NCI-H128 (cell line): ENCODE measurements around the gene HSPG2.

Experiments used
- DNase-seq: peaks from one replicate; lab custom pipeline; 2025; ENCODE audit not compliant: unreplicated experiment; lab: John Stamatoyannopoulos, UW

HSPG2 gene

GRCh38 chr1:21849909-21850576, 87.1 kb downstream of the HSPG2 start:
- DNase-seq, result no peak

DNA sequence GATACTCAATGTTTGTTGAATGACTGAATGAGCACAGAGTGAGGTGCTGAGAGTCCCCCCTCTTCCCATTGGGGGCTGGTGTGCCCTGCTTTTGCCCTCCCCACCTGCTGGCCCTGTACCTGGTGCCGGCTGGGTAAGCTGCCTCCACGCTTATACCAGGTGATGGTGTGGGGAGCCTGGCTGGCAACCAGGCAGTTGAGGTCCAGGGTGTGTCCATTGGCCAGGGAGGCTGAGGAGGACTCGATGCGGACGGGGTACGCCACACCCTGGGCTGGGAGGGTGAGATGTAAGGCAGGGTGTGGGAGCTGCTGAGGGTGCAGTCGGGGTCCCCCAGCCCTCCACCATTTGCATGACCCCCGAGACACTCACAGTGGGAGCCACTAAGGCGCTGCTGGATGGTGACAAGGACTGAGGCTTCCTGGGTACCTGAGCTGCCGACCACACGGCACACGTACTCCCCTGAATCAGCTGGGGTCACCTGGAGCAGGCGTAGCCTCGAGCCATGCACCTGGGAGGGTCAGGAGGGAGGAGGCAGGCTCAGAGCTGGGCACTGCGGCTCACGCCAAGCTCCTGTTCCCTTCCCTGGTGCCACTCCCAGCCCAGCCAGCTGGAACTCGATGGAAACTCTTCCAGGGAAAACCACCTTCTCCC, 88.5 kb downstream of the HSPG2 start:
- DNase-seq, result no peak

GRCh38 chr1:21847223-21848205, 89.6 kb downstream of the HSPG2 start:
- DNase-seq, result no peak

- no peak for DNase-seq
Measured at GRCh38 chr1:21845646-21846641, 91.2 kb downstream of the HSPG2 start.

- no peak for DNase-seq
Measured at GRCh38 chr1:21843996-21844395, 93.1 kb downstream of the HSPG2 start.

DNA sequence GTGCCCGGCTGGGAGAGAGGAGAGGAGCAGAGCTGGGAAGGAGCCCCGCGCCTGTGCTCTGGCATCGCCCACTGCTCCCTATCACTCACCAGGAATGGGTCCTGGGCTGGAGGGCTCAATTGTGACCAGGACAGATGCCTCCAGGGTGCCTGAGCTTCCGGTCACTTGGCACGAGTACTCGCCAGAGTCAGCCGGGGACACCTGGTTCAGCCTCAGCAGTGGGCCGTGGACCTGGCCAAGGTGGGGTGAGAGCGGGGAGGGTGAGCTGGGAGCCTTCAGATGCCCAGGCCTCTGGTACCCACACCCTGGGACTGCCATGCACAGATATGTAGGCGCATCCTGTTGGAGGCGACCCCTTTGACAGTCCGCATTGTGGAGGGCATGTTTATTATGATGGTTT, 93.9 kb downstream of the HSPG2 start:
- DNase-seq, result no peak

DNA sequence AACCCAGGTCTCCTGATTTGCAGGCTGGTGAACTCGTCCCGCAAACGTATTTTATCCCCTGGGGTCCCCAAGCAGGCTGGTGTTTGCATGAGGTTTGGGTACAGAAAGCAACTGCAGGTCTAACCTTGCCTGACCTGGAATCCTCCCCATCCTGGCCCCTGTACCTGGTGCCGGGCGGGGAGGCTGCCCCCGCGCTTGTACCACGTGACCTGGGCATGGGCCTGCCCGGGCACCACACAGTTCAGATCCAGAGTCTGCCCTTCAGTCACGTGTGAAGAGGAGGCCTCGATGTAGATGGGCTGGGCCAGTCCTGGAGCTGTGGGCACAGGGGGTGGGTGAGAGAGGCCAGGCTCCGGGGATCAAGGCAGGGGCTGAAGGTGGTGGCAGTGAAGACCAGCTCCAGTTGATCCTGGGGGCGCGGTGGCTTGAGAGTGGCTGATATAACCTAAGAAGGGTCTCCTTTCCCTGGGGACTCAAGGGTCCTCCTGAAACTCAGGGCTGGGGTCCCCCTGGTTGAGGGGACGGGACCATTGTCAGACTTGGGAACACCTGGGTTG, 94.4 kb downstream of the HSPG2 start:
- no peak for DNase-seq

DNA sequence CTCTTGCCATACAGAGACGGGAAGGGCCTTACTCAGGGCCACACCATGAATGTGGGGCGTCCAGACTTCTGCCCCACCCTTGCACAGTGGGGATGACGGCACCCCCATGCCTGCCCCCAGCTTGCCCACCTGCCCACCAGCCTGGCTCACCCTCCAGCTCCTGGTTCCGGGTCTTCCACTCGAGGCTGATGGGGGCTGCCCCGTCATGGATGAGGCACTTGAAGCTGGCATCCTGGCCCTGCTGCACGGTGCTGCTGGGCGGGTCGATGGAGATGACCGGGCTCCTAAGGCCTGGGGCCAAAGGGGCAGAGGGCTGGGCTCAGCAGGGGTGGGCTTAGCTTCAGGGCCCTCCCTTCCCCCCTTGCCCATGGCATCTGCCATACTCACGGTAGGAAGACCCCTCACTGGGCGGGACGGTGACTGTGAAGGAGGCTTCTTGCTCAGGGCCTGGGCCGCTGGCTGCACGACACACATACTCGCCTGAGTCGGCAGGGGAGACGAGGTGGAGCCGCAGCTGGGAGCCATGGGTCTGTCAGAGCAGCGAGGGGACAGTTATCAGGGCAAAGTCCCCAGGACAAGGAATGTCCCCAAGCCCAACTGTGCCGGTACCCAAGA, 95.2 kb downstream of the HSPG2 start:
- no peak for DNase-seq

GRCh38 chr1:21840981-21841380, 96.1 kb downstream of the HSPG2 start:
- DNase-seq, result no peak

GRCh38 chr1:21839337-21840037, 97.6 kb downstream of the HSPG2 start:
- no peak for DNase-seq

GRCh38 chr1:21838359-21839157, 98.6 kb downstream of the HSPG2 start:
- no peak for DNase-seq

- no peak for DNase-seq
Measured at GRCh38 chr1:21837476-21837875, 99.6 kb downstream of the HSPG2 start.

DNA sequence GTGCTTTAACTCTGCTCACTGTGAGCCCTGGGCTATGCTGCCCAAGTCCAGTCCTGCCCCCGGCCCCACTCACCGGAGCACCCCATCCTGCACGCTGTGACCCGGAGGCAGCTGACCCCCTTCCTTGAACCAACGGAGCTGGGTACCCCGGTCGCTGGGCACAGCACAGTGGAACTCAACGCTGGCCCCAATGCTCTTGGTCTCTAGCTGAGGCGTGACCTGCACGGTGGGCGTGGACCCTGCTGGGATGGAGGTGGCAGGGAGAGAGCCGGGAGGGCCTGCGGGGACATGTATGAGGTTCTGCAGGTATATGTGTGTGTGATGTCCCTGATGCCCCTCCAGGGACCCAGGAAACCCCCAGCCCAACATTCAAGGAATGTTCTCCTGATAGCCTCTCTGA, 100.4 kb downstream of the HSPG2 start:
- DNase-seq, result no peak

GRCh38 chr1:21836010-21836409, 101.1 kb downstream of the HSPG2 start:
- DNase-seq, result no peak

DNA sequence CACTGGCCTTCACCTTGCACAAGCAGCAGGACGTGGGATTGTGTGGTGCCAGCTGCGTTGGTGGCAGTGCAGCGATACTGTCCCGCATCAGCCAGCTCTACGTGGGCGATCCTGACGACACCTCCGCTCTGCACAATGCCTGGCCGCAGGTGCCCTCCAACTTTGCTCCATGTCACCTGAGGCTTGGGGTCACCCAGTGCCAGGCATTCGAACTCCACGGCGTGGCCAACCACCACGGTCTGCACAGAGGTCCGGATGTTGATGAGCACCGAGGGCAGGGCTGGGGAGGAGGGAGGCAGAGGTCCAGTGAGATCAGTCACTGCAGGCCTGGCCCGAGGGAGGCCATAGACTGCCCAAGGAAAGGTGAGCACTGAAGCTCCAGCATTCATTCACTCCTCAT, 102.4 kb downstream of the HSPG2 start:
- DNase-seq, result no peak

DNA sequence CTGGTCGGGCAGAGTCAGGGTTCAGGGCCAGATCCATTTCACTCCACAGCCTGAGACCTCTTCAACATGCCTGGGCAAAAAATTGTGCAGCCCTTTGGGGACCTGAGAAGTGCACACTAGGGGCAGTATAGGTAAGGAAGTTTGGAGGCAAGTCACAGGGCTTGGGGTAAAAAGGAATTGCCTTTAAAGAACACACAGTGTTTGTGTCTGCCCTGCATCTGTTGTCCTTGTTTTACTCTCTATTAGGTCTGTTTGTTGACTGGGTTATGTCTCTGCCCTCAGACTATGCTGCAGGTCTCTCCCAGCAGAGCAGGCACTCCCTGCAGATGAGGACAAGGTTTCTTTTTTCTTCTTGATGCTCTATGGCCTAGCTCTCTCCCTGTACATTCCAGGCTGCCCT, 103.0 kb downstream of the HSPG2 start:
- no peak for DNase-seq

- no peak for DNase-seq
Measured at GRCh38 chr1:21833392-21833976, 103.6 kb downstream of the HSPG2 start.

GRCh38 chr1:21831454-21831970, 105.6 kb downstream of the HSPG2 start:
- DNase-seq, result no peak
